Measurements from ENCODE around the gene PRAF2.

The PRAF2 gene, protein sequence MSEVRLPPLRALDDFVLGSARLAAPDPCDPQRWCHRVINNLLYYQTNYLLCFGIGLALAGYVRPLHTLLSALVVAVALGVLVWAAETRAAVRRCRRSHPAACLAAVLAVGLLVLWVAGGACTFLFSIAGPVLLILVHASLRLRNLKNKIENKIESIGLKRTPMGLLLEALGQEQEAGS

DNA sequence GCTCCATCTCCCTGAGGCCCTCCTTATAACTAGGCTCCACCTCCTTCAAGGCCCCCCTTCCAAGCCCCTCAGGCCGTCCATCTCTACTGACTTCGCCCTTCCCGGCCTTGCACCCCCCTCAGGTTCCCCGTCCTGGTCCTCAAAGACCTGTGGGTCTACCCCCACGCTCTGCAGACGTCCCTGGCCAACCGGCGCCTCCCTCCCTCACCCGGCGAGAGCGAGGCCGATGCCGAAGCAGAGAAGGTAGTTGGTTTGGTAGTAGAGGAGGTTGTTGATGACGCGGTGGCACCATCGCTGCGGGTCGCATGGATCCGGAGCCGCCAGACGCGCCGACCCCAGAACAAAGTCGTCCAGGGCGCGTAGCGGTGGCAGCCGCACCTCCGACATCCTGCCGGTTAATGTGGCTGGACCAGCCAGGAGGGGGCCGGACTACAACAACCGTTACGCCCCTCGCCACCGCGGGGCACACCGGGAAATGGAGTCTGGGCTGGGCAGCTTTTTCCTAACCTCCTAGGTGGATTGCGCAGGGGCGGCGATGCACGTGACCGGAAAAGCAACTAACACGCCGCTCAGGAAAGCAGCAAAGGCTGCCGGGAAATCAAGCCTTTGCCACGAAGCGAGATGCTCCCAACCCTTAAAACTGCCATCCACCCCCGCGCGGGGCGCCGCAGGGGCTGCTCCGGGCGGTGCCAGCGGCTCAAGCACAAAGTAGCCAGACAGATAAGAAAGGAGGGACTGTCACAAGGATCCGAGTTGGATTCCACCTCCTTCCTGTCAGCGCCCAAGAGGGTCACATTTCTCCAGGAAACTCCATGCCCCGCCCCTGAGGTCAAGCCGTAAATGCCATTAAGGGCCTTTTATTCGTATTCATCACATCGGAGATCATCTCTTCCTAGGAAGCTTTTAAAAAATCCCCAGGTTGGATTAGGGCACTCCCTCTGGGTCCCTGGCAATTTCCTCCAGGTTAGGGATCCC lies at the start of gene PRAF2:
Gene PRAF2, minus strand, starts transcription at position 402 of the 975 bp plus-strand sequence. Its CDS starts 15 bp downstream, at position 387.
- DNase-seq, result peak; percentile 88 to 91

DNA sequence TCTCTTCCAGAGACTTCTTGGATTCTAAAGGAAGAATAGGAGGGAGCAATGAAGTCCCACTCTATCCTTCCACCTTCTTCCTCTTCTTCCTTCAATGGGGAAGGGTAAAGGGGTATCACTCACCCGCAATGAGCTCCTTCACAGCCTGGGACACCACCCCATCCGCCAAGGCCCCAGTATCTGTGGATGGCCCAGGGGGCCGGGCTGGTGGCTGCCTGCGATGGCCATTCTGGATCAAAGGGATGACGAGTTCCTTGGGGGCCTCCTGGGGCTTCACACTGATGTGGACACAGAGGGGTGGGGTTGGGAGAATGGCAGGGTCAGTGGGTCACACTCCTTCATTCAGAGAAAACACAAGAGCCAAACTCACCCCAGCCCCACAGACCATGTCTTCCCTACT lies 48.7 kb upstream of the PRAF2 start:
- DNase-seq, result no peak

DNA sequence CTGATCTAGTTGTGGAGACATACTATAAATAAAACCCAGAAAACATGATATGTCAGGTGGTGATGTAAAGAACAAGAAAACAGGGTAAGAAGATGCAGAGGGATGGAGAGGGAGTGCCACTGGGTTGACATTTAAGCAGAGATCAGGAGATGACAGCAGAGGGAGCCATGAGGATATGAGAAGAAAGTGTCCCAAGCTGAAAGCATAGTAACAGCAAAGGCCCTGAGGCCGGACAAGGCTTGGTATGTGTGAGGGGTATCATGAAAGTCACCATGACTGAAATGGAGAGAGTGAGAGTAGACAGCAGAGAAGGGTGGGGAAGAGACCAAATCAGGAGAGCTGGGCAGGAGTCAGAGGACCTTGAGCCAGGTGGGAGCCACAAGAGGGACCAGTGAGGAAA lies 46.3 kb upstream of the PRAF2 start:
- DNase-seq, result no peak

DNA sequence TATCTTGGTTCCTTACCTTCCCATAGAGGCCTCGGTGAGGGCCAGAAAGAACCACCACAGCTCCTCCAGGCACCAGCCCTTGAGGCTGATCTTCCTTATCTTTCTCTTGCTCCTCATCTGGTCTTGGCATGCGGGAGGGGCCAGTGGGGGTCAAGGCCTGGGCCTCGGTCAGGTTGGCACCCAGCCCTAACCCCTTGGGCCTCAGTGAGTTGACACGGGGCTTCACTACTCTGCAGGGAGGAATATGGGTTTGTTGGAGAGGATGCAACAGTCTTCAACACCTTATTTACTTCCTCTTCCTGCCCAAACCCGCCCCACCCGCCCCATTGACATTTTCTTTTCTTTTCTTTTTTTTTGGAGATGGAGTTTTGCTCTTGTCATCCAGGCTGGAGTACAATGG lies 43.8 kb upstream of the PRAF2 start:
- DNase-seq, result no peak

DNA sequence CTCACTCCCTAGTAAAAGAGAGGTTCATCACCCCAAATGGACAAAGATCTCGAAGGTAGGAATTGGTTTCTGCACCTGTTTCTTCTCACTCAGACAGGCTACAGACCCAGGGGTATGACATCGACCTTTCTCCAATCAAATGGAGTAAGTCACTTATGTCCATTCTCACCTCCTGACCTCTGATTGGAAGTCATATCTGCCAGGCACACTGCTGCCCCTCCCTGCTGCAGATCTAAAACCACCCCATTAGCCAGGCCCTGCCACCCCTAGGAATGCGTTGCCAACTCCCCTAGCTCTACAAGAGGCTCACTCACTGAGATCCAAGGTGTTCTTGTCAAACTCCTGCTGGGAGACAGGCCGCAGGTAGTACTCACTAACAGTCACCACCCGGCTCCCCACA lies 42.9 kb upstream of the PRAF2 start:
- DNase-seq, result no peak

DNA sequence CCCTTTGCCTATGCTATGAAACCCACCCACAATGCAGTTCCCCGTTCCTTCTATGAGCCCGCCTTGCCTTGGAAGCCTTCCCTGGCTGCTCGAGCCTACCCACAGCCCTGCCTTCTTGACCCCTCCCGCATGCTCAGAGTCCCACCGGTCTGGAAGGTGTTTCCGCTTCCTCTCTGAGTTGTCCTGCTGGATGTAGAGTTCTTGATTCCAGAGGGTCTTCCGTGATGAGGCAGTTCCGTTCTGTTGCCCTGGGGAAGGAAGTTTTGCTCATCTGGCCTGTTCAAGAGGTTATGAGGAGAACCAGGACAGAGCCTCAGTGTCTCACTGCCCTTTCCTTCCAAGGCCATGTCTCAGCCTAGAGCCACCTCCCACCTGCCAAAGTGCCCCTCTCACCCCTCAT lies 42.3 kb upstream of the PRAF2 start:
- DNase-seq, result no peak

DNA sequence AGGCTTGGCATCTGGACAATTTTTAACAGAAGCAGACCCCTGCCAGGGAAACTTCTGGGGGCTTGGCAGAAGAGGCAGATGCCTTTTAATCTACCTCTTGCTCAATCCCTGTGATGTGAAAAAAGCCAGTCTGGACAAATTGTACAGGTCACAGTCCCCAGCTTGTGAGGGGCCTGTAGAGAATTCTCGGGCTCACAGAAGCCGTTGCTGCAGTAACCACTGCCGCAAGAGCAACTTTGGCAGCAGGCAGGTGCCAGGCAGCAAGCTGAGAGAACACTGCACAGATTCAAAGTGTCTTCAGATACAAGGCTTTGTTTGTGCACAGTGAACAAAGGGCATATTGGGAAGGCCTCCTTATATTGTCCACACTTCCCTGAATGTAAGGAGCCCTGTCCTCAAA lies 38.0 kb upstream of the PRAF2 start:
- DNase-seq, result no peak

DNA sequence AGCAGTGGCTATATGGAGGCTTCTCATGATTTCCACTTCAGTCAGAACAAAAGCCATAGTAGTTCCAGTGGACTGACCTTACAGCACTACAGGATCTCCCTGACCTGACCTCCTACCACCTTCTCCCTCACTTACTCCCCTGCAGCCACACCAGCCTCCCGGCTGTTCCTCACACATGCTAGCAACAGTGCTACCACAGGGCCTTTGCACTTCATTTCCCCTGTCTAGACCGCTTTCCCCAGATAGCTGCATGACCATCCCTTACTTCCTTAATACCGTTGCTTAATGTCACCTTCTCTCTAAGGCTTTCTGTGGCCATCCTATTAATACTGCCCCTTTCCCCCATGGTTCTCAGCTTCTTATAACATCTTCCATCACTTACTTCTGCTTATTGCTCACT lies 36.6 kb upstream of the PRAF2 start:
- no peak for DNase-seq

DNA sequence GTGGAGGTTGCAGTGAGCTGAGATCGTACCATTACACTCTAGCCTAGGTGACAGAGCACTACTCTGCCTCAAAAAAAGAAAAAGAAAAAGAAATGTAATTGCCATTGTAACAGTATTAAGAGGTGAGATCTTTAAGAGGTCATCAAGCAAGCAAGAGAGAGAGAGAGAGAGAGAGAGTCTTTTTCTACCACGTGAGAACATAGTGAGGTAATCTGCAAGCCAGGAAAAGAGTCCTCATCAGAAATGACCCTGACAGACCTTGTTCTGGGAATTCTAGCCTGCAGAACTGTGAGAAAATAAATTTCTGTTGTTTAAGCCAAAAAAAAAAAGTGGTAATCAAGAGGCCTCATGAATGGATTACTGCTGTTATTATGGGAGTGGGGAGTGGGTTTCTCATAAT lies 34.8 kb upstream of the PRAF2 start:
- DNase-seq, result no peak

DNA sequence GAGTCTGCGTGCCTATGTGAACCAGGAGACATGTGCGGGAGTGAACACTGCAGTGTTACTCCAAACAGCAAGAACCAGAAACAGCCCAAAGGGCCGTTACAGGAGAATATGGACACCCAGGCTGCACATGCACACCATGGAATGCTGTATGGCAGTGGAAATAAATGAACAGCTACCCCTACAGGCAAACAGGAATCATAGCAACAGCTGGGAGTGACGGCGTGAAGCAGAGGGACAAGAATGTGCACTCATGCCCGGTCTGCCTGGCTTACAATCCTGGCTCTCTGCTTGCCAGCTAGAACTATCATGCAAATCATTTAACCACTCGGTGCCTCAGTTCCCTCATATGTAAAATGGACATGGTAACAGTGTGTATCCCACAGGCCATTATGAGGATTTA lies 33.1 kb upstream of the PRAF2 start:
- peak in 1 of 2 experiments; percentile 5 for DNase-seq

DNA sequence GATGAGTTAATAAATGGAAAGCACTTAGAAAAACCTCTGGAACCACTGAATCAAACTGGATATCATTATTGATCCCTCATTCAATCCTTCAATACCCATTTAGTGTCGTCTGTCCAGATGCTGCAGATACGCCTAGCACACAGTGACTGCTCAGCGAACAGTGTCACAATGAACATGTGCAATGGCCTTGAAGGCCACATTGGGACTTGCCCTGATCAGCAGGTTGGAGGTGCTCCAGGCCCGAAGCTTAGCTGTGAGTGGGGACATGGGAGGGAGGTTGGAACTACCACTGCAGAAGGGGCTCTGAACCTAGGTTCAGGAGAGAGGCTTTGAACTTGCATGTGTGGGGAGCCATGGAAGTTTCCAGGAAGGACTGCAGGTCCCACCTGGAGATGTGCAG lies 32.5 kb upstream of the PRAF2 start:
- DNase-seq, result no peak

DNA sequence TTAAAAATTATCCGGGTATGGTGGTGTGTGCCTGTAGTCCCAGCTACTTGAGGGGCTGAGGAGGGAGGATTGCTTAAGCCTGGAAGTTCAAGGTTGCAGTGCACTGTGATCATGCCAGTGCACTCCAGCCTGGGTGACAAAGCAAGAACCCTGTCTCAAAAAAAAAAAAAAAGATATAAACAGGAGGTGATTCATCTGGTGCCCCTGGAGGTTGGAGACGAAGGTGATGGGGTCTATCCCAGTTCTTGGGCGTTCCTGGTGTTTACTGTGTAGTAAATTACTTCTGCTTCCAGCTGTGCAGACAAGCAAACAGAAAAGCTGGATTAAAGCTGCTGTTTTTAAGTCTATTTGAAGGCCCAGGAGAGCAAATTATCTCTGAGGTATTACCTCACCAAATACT lies 29.8 kb upstream of the PRAF2 start:
- no peak for DNase-seq

DNA sequence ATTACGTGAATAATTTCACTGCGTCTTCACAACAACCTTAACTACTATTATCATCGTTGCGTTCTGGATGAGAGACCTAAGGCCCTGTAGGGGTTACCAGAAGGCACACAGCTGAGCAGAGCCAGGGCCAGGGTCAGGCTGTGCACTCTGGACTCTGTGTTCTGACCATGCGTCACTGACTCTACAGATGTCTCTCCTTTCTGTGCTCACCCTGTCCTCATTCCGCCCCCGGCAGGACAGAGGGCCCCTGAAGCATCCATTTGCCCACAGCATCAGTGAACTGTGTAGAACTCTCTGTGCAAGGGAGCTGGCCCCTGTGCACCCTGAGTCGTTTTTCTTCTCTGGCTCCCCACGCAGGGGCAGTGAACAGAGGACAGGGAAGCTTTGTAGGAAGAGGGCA lies 28.4 kb upstream of the PRAF2 start:
- no peak for DNase-seq

DNA sequence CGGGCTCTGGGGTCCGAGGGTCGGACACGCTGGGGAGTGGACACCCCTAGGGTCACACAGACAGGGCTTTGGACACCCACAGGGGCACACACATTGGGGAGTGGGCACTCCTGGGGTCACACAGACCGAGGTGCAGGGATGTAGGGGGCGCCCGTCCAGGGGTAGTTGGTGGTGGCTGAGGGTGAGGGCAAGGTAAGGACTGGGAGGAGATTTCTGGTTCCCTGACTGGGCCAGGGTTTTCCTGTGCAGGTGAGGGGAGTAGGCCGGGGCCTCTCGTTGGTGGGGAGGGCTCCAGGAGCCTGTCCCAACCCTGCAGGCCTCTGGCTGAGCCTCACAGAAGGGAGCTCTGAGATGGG lies 27.8 kb upstream of the PRAF2 start:
- DNase-seq, result no peak

DNA sequence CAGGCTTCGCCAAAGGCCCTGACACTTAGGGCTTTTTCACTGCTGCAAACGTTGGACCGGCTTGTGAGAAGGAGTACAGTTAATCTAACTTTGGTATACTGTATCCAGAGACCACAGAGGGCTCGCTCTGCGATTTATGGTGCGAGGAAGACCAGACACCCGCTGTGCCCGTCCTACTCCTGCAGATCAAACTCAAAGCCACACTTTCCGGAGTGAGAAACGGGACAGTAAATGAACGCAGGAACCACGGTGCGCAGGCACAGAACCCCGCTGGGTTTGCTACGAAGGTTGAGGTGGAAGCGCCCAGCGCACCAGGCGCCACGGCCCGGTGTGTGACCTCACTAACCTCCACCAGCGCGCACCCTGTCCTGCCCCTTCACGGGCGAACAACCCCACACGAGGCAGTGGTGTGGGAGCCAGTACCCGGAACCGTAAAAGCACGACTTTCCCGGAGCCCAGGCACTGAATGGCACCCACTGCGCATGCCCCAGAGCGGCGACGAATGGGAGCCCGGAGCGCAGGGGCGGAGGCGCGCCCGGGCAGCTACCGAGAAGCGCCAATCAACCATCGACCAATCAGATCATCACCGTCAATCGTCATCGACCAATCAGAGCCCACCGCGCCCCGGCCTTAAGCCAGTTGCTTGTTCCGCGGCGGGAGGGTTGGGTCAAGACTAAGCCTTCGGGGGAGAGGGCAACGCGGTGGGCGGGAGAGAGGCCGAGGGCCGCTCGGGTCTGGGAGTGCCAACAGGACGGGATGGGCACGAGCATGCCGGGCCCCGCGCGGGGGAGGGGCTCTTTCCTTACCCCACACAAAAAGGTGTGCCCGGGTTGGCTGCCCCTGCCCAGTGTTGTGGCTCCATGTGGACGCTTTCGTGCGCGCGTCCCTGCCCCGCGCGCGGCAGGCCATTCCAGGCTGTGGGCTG lies 27.2 kb upstream of the PRAF2 start:
- peak; percentile 85 to 88 for DNase-seq

DNA sequence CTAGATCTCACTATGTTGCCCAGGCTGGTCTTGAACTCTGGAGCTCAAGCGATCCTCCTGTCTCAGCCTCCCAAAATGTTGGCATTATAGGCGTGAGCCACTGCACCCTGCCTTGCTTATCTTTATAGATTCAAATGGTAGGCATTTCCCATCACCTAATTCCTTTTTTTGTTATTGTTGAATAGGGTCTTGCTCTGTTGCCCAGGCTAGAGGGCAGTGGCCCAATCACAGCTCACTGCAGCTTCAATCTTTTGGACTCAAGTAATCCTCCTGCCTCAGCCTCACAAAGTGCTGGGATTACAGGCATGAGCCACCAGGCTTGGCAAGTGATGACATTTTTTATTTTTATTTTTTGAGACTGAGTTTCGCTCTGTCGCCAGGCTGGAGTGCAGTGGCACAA lies 22.6 kb upstream of the PRAF2 start:
- DNase-seq, result no peak

DNA sequence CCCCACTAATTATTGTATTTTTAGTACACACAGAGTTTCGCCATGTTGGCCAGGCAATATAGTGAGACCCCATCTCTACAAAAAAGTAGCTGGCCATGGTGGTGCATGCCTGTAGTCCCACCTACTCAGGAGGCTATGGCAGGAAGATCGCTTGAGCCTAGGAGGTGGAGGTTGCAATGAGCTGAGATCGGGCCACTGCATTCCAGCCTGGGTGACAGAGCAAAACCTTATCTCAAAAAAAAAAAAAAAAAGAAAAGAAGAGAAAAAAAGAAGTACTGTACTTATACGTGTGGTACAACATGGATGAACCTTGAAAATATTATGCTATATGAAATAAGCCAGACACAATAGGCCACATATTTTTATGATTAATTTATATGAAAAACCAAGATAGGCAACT lies 15.8 kb upstream of the PRAF2 start:
- DNase-seq, result no peak

DNA sequence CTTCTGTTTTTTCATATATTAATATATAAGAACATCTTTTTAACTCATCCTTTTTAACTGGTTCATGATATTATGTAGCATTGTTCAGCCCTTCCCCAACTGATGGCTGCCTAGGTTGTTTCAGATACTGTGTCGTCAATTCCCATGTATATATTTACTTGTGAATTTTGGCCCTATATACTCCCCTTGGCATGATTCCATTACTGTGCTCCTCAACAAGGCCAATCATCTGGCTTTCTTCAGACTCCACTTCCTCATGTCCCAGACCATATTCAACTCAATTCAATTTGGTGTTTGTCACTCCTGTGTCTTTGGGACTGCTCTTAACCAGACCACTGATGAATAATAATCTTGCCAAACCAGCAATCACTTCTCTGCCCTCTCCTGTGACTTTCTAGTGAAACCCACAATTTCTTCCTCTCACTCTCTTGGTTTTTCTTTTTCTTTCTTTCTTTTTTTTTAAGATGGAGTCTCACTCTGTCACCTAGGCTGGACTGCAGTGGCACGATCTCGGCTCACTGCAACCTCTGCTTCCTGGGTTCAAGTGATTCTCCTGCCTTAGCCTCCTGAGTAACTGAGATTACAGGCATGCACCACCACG lies 8.6 kb upstream of the PRAF2 start:
- DNase-seq, result no peak

DNA sequence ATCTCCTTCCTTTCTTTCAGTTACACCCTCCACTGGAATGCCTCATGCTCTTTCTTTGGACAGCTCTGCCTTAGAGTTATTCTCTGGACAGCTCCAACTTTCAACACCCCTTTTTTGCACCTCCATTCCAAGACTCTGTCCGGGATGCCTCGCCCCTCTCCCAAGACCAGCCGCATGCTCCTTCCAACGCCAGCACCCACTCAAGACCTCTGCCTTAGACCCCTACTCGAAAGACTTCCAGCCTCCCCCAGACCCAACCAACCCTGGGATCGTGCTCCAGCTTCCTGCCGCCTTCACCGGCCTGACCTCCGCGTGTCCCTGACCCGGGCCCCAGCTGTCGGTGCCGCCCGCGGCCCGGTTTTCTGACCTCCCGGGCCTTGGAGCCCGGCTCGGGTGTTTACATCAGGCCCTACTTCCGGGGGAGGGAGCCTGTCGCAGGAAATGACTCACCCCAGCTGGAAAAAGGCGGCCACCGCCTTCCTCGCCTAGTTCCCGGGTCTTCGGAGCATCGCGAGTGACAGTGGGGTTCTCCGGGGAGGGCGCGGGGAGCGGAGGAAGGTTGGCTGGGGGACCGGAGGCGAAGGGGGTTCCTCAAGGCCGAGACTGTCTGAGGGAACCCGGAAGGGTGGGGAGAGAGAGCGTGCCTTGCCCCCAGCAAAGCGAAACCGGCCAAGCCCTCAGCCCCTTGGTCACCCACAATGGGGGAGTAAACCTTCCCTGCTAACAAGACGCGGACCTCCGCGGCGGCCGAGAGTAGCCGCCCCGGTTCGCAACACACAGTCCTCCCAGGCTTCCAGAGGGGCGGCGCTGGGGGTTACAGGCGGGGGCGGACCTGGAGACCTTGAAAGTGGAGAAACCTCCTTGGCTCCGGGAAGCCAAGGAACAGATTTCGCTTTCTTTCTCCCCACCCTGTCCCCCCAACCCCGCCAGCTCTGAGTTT lies 6.0 kb upstream of the PRAF2 start, which contains the start of gene WDR45:
Gene WDR45, minus strand, starts transcription at position 399 of the 940 bp plus-strand sequence. CDS start 1,792 bp downstream, outside the sequence.
- DNase-seq, result peak; percentile 59 to 72

DNA sequence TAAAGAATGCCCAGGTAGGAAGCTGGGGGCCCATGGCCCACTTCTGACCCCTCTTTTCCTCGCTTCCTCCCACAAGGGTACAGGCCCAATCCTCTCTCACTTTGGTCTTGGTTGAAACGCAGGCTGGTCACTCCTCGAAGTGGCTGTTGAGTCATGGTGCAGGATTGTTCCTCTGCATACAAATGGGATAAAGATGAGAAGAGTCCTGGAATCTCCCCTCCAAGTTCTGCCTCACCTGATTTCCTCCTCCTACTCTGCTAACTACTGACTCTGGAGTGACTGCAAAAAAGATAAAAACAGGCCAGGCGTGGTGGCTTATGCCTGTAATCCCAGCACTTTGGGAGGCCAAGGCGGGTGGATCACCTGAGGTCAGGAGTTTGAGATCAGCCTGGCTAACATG lies 4.1 kb upstream of the PRAF2 start:
- DNase-seq, result no peak

DNA sequence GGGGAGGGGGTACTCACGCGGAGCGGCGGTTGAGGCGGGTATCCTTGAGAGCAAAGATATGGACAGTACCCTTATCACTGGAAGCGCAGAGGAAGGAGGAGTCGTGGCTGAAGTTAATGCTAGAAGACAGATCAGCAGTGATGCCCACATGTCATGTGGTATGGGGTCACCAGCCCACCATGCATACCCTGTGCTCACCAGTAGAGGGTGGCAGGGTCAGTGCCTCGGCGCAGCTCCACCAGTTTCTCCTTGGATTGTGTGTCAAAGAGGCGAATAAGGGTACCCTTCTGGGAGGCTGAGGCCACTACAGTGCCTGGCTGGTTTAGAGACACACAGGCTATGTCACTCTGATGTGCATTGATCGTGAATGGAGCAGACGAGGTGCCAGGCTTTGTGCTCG lies 1.5 kb upstream of the PRAF2 start:
- DNase-seq, result no peak

DNA sequence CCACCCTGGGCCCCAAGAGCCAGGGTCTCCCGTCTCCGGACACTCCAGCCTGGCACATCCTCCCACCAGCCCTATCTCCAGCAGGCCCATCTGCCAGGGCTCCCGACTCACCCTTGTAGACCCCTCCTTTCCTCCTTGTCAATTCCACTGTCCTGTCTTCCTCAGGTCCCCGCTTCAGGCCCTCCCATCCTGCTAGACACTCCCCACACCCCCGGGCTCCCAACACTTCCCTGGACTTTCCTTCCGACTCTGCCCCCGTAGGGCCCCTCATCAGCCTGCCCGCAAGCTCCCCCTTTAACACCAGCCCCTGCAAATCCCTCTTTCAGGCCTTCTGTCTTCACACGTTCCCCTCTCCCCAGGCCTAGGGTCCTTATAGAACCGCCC lies 1.1 kb downstream of the PRAF2 start:
- DNase-seq, result no peak
